K562 (cell line): ENCODE data around the gene TRIM25.

ENCODE experiments used
- BHLHE40 ChIP-seq: IDR thresholded peaks from 2 replicates; pipeline ENCODE4 v1.6.1; 2011; ENCODE audit warnings: low read length, improper control_type of control experiment
- CBX5 ChIP-seq: IDR thresholded peaks from 2 replicates; pipeline ENCODE4 v1.6.1; 2014; ENCODE audit warnings: low read depth, borderline replicate concordance
- KAT7 ChIP-seq: sonication (generic); formaldehyde crosslinking; IDR thresholded peaks from 2 replicates; pipeline ENCODE4 v1.8.0; 2022; ENCODE audit warnings: missing genetic modification reagents, mild to moderate bottlenecking, borderline replicate concordance
- LEF1 ChIP-seq: fragments of 450-650 bp; IDR thresholded peaks from 2 replicates; pipeline ENCODE4 v1.6.1; 2016; ENCODE audit warnings: mild to moderate bottlenecking
- POLR2AphosphoS5 ChIP-seq: IDR thresholded peaks from 2 replicates; pipeline ENCODE4 v1.6.1; 2011; ENCODE audit warnings: mild to moderate bottlenecking, low read depth, low read length, moderate library complexity; ENCODE audit not compliant: control insufficient read depth, insufficient read depth
- SIN3A ChIP-seq, 2 experiments: fragments of 150-350 bp in 1 of 2; IDR thresholded peaks; 2 replicates each; pipeline ENCODE4 v1.6.1; 2011 to 2016; ENCODE audit warnings: borderline replicate concordance in 2 of 2, low read depth in 2 of 2, low read length in 2 of 2, mild to moderate bottlenecking in 2 of 2, moderate library complexity in 2 of 2; ENCODE audit not compliant: control insufficient read depth in 1 of 2
- SMARCC2 ChIP-seq: fragments of 450-650 bp; IDR thresholded peaks from 2 replicates; pipeline ENCODE4 v1.6.1; 2017; ENCODE audit warnings: antibody characterized with exemption, moderate library complexity, mild to moderate bottlenecking, low read depth
- TAF1 ChIP-seq: IDR thresholded peaks from 2 replicates; pipeline ENCODE4 v1.6.1; 2011; ENCODE audit warnings: mild to moderate bottlenecking, low read length, moderate library complexity; ENCODE audit not compliant: insufficient read depth, control insufficient read depth, severe bottlenecking; ENCODE audit errors: extremely low read depth
- TF ChIP-seq, protein P1 (sequence below): fragments of 250-450 bp; sonication (Bioruptor Pico); IDR thresholded peaks from 2 replicates; pipeline ENCODE4 v1.8.0; 2021; ENCODE audit warnings: moderate library complexity, mild to moderate bottlenecking, inconsistent platforms
- TF ChIP-seq, protein P2 (sequence below), 3 experiments: IDR thresholded peaks in 2 of 3; conservative IDR thresholded peaks in 1 of 3; 2 replicates each; pipeline ENCODE4 v1.5.1; 2011 to 2012; ENCODE audit warnings: low read length in 3 of 3, mild to moderate bottlenecking in 3 of 3, control low read depth in 2 of 3, improper control_type of control experiment in 1 of 3, inconsistent platforms in 1 of 3, low read depth in 1 of 3, mixed read lengths in 1 of 3, moderate library complexity in 1 of 3; ENCODE audit not compliant: insufficient read depth in 2 of 3

DNA sequence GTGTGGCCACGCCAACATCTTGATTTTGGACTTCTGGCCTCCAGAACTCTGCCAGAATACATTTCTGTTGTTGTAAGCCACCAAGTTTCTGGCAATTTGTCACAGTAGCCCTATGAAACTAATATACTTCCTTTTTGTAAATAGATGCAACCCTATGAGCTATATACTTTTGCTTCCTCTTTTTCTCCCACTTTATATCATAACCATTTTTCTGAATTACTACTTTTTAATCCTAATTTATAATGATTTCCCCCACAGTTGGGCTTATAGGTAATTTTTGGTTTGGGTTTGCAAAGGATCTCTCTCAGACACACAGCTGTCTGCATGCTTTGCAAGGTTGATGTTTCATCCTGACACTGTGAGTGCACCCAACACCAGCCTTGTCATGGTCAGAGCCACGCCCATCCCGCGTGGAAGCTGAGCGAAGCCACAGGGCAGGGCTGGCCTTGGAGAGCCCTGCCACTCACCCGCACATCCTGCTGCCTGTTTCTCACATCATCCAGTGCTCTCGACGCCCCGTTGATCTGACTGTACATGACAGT is 5.8 kb downstream of the TRIM25 start:
- TF ChIP-seq KAT7 (CRISPR knock-in tag) (no peak), SIN3A (IDR thresholded peaks at IDR 0.05; ENCODE audit: borderline replicate concordance in 2 of 2, control insufficient read depth in 1 of 2, low read depth in 2 of 2, low read length in 2 of 2) (no peak), BHLHE40 (no peak), SMARCC2 (no peak), POLR2AphosphoS5 (no peak), TAF1 (no peak), CBX5 (no peak), LEF1 (no peak)
- TF ChIP-seq, protein P1, sequence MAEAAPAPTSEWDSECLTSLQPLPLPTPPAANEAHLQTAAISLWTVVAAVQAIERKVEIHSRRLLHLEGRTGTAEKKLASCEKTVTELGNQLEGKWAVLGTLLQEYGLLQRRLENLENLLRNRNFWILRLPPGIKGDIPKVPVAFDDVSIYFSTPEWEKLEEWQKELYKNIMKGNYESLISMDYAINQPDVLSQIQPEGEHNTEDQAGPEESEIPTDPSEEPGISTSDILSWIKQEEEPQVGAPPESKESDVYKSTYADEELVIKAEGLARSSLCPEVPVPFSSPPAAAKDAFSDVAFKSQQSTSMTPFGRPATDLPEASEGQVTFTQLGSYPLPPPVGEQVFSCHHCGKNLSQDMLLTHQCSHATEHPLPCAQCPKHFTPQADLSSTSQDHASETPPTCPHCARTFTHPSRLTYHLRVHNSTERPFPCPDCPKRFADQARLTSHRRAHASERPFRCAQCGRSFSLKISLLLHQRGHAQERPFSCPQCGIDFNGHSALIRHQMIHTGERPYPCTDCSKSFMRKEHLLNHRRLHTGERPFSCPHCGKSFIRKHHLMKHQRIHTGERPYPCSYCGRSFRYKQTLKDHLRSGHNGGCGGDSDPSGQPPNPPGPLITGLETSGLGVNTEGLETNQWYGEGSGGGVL (CRISPR knock-in tag) = no peak
- TF ChIP-seq, protein P2, sequence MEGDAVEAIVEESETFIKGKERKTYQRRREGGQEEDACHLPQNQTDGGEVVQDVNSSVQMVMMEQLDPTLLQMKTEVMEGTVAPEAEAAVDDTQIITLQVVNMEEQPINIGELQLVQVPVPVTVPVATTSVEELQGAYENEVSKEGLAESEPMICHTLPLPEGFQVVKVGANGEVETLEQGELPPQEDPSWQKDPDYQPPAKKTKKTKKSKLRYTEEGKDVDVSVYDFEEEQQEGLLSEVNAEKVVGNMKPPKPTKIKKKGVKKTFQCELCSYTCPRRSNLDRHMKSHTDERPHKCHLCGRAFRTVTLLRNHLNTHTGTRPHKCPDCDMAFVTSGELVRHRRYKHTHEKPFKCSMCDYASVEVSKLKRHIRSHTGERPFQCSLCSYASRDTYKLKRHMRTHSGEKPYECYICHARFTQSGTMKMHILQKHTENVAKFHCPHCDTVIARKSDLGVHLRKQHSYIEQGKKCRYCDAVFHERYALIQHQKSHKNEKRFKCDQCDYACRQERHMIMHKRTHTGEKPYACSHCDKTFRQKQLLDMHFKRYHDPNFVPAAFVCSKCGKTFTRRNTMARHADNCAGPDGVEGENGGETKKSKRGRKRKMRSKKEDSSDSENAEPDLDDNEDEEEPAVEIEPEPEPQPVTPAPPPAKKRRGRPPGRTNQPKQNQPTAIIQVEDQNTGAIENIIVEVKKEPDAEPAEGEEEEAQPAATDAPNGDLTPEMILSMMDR (IDR thresholded peaks at IDR 0.05 in 2 of 3, conservative IDR thresholded peaks at IDR 0.05 in 1 of 3; ENCODE audit: insufficient read depth in 2 of 3, low read depth in 1 of 3, low read length in 3 of 3) = no peak
